Activated naive CD8-positive, alpha-beta T cell treated with anti-CD3 and anti-CD28 coated beads, Interleukin-2, amount 50 U/mL, for 24 hours (primary cell): ENCODE measurements around the gene GRID1.

Experiments
- ATAC-seq: fragments of 150-1000 bp; cut with Tn5 transposase; one replicate; pipeline ENCODE4 v1.10.0; 2021
- DNase-seq: peaks from one replicate; pipeline ENCODE4 v3.0.0; 2021
- H3K27ac Mint-ChIP-seq: one replicate; pipeline ENCODE4 v1.8.0; 2021; ENCODE audit warnings: mild to moderate bottlenecking, mixed read lengths
- H3K27me3 Mint-ChIP-seq: one replicate; pipeline ENCODE4 v1.8.0; 2021; ENCODE audit warnings: mixed read lengths
- H3K36me3 Mint-ChIP-seq: one replicate; pipeline ENCODE4 v1.8.0; 2021; ENCODE audit warnings: low read depth, mixed read lengths
- H3K4me1 Mint-ChIP-seq: one replicate; pipeline ENCODE4 v1.8.0; 2021; ENCODE audit warnings: mixed read lengths
- H3K4me3 Mint-ChIP-seq: one replicate; pipeline ENCODE4 v1.8.0; 2021; ENCODE audit warnings: mild to moderate bottlenecking, moderate library complexity, mixed read lengths
- H3K9me3 Mint-ChIP-seq: one replicate; pipeline ENCODE4 v1.8.0; 2021; ENCODE audit warnings: mixed read lengths

GRID1 gene

GRCh38 chr10:85789125-85789524 is 577.5 kb downstream of the GRID1 start:
- Mint-ChIP-seq H3K4me1 (no peaks in the 10 kb centered on the region), H3K4me3 (no peak overlapping the region), H3K27me3 (peaks cover 2% of the 10 kb centered on the region), H3K9me3 (no peaks in the 10 kb centered on the region), H3K36me3 (no peaks in the 10 kb centered on the region), H3K27ac (no peak overlapping the region)
- DNase-seq (no peak), ATAC-seq (no peak)

DNA sequence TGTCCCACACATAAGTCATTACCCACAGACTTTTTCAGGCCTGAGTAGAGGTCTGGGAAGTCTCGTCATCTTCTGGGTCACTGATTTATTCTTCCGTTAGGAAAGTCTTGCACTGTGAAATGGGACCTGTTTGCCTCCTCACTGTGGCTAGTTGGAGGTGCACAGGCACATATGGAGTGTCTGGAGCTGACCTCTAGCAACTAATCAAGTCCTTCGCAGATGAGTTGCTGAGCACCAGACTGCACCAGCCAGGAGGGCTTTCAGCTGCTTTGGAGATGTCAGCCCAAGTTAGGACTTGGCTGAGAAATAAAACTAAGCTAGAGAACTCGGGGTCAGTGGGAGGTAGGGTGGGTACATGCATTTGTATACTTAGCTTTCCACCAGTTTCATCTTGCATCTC is 578.0 kb downstream of the GRID1 start:
- no peaks in the 10 kb centered on the region for H3K4me1 Mint-ChIP-seq
- no peaks in the 10 kb centered on the region for H3K36me3 Mint-ChIP-seq
- H3K4me3 Mint-ChIP-seq, result no peak overlapping the region
- ATAC-seq (no peak), DNase-seq (no peak)
- no peak overlapping the region for H3K27ac Mint-ChIP-seq
- H3K9me3 Mint-ChIP-seq, result no peaks in the 10 kb centered on the region
- peaks cover 2% of the 10 kb centered on the region for H3K27me3 Mint-ChIP-seq

DNA sequence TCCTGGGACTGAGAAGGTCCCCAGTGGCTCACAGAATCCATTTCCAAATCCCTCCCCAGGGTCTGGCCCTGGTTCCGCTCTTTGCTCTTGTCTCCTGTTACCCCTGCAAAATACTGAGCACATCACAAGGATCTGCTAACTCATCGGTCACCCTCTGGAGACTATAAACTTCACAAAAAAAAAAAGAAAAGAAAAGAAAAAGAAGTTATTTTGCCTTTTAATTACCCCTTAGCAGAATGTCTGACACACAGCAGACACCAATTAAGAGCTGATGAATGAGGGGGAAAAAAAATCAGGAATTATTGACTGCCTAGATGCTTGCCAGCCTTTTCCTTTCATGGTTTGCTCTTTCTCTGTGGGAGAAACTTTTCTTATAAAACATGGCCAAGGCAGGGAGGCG is 578.7 kb downstream of the GRID1 start:
- no peak overlapping the region for H3K4me3 Mint-ChIP-seq
- peaks cover 2% of the 10 kb centered on the region for H3K27me3 Mint-ChIP-seq
- H3K4me1 Mint-ChIP-seq, result no peaks in the 10 kb centered on the region
- no peak for ATAC-seq
- no peak overlapping the region for H3K27ac Mint-ChIP-seq
- H3K36me3 Mint-ChIP-seq, result no peaks in the 10 kb centered on the region
- no peak for DNase-seq
- H3K9me3 Mint-ChIP-seq, result no peaks in the 10 kb centered on the region

DNA sequence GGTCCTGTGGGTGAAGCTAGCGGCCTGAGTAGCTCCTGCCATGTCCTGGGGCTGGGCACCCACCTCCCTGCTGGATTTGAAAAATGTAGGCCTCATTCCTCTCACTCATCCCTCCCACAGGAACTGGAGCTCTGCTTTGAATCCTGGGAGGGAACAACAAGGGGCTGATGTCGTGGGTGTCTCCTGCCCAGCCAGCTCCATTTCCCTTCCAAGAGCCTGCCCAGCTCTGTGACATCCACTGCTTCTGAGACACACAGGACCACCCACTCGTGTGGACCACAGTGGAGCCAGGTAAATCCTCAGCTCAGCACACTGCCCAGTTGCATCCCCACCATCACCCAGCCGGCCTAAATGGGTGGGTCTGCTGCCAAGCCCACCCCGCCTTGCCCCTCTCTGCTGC is 579.2 kb downstream of the GRID1 start:
- Mint-ChIP-seq H3K4me1 (no peaks in the 10 kb centered on the region), H3K36me3 (no peaks in the 10 kb centered on the region)

GRCh38 chr10:85786401-85786899 is 580.1 kb downstream of the GRID1 start:
- Mint-ChIP-seq H3K4me3 (no peak overlapping the region), H3K27ac (no peak overlapping the region), H3K9me3 (no peaks in the 10 kb centered on the region), H3K27me3 (peaks cover 2% of the 10 kb centered on the region), H3K36me3 (no peaks in the 10 kb centered on the region), H3K4me1 (no peaks in the 10 kb centered on the region)
- ATAC-seq (no peak), DNase-seq (no peak)

More for the DNA sequence above, 579.2 kb downstream of the GRID1 start:
- Mint-ChIP-seq H3K27me3 (peaks cover 2% of the 10 kb centered on the region), H3K4me3 (no peak overlapping the region), H3K9me3 (no peaks in the 10 kb centered on the region), H3K27ac (no peak overlapping the region)
- ATAC-seq (no peak), DNase-seq (no peak)

- Mint-ChIP-seq H3K27me3 (peaks cover 2% of the 10 kb centered on the region), H3K36me3 (no peaks in the 10 kb centered on the region), H3K4me1 (no peaks in the 10 kb centered on the region), H3K9me3 (no peaks in the 10 kb centered on the region), H3K27ac (no peak overlapping the region), H3K4me3 (no peak overlapping the region)
- no peak for DNase-seq
- no peak for ATAC-seq
Measured at GRCh38 chr10:85784792-85785191, 581.8 kb downstream of the GRID1 start.

DNA sequence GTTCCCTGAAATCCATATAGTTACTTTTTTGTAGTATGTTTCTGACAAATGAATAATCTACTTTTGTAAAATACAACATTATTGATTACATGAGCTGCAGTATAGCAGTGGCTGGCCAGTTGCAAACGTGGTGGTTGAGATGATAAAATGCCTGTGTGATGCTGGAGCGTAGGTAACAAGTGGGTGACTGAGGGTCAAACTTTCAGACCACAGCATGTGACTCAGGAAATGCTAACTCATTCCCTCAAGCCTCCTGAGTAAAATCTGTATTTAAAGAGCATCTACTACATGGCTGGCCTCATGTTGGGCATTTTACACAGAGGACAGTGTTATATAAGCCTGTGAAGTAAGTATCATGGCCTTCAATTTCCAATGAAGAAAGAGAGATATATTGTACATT is 585.2 kb downstream of the GRID1 start:
- no peaks in the 10 kb centered on the region for H3K27me3 Mint-ChIP-seq
- DNase-seq (no peak), ATAC-seq (no peak)
- H3K9me3 Mint-ChIP-seq, result no peaks in the 10 kb centered on the region
- no peak overlapping the region for H3K4me3 Mint-ChIP-seq
- H3K27ac Mint-ChIP-seq, result no peak overlapping the region
- no peaks in the 10 kb centered on the region for H3K4me1 Mint-ChIP-seq
- no peaks in the 10 kb centered on the region for H3K36me3 Mint-ChIP-seq

- Mint-ChIP-seq H3K27me3 (no peaks in the 10 kb centered on the region), H3K9me3 (no peaks in the 10 kb centered on the region), H3K4me1 (no peaks in the 10 kb centered on the region), H3K4me3 (no peak overlapping the region), H3K36me3 (no peaks in the 10 kb centered on the region), H3K27ac (no peak overlapping the region)
- DNase-seq (no peak), ATAC-seq (no peak)
Measured at GRCh38 chr10:85778074-85778473, 588.5 kb downstream of the GRID1 start.

GRCh38 chr10:85767891-85768290 is 598.7 kb downstream of the GRID1 start:
- Mint-ChIP-seq H3K36me3 (no peaks in the 10 kb centered on the region), H3K27ac (no peak overlapping the region), H3K9me3 (peaks cover 4% of the 10 kb centered on the region), H3K27me3 (peaks cover 7% of the 10 kb centered on the region), H3K4me3 (no peak overlapping the region), H3K4me1 (no peaks in the 10 kb centered on the region)
- ATAC-seq, result no peak
- DNase-seq, result no peak

DNA sequence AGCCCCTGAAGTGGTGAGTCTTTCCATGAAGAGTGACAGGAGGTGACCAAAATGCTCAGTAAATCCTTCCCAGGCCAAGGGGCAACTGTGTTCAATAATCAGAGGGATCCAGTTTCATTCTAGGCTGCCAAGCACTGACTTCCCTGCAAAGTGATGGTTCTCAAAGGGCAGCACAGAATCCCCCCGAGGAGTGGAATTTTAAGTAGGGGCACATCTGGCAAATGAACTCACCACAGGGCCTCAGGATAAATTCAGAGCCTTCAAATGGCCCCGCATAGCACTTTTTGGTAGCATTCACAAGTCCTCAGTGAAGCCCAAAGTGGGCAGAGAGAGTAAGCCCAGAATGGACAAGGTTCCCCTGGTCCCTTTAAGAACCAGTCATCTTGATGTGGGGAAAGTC is 602.5 kb downstream of the GRID1 start:
- Mint-ChIP-seq H3K27ac (no peak overlapping the region), H3K27me3 (peaks cover 7% of the 10 kb centered on the region), H3K9me3 (peaks cover 2% of the 10 kb centered on the region), H3K4me3 (no peak overlapping the region), H3K36me3 (no peaks in the 10 kb centered on the region), H3K4me1 (no peaks in the 10 kb centered on the region)
- ATAC-seq, result no peak
- no peak for DNase-seq

GRCh38 chr10:85761906-85762445 is 604.6 kb downstream of the GRID1 start:
- Mint-ChIP-seq H3K4me3 (no peak overlapping the region), H3K9me3 (no peaks in the 10 kb centered on the region), H3K27ac (no peak overlapping the region), H3K36me3 (no peaks in the 10 kb centered on the region), H3K4me1 (no peaks in the 10 kb centered on the region), H3K27me3 (peaks cover 4% of the 10 kb centered on the region)
- DNase-seq, result no peak
- no peak for ATAC-seq

DNA sequence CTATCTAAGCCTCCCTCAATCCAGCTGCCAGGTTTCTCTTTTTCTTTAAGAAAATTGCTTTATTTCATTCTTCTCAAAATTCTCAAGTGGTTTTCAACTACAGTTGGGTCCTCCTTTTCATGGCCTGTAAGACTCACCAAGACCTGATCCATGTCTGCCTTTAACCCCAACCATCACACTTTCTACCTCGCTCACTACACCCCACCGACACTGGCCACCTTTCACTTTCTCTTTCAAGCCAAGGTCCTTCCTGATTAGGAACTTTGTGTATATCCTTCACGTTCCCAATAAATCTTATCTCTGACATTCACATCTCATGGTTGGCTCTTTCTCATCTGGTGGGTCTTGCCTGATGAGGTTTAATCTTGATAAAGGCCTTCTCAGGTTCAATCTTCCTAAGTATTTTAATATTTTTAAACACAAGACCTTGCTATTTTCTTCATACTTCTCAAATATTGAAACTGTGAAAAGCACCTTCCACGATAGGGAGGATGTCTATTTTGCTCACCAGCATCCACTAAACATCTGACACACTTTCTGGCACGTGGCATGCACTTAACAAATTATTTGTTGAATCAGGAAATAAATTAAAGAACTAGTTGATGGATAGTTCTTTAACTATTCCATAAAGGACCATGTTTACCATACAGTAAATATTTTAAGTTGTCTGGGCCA is 624.8 kb downstream of the GRID1 start:
- no peak for DNase-seq
- ATAC-seq, result no peak
- H3K4me1 Mint-ChIP-seq, result no peaks in the 10 kb centered on the region
- H3K4me3 Mint-ChIP-seq, result peak overlapping the region; percentile 32
- H3K27ac Mint-ChIP-seq, result peak overlapping the region; percentile 40
- H3K36me3 Mint-ChIP-seq, result no peaks in the 10 kb centered on the region
- H3K9me3 Mint-ChIP-seq, result no peaks in the 10 kb centered on the region
- peaks cover 1% of the 10 kb centered on the region for H3K27me3 Mint-ChIP-seq

DNA sequence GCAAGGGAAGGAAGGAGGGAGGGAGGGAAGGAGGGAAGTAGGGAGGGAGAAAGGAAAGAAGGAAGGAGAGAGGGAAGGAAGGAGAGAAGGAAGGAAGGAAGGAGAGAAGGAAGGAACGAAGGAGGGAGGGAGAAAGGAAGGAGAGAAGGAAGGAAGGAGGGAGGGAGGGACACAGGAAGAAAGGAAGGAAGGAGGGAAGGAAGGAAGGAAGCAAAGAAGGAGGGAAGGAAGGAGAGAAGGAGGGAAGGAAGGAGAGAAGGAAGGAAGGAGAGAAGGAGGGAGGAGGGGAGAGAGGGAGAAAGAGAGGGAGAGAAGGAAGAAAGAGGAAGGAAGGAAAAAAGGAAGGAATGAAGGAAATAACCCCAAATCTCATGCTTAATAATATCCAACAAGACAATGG is 630.6 kb downstream of the GRID1 start:
- no peak for ATAC-seq

GRCh38 chr10:85734791-85735190 is 631.8 kb downstream of the GRID1 start:
- Mint-ChIP-seq H3K27me3 (peaks cover 2% of the 10 kb centered on the region), H3K9me3 (no peaks in the 10 kb centered on the region), H3K4me1 (no peaks in the 10 kb centered on the region), H3K36me3 (no peaks in the 10 kb centered on the region), H3K4me3 (no peak overlapping the region), H3K27ac (no peak overlapping the region)
- ATAC-seq (no peak), DNase-seq (no peak)

More for the DNA sequence above, 630.6 kb downstream of the GRID1 start:
- H3K27ac Mint-ChIP-seq, result no peak overlapping the region
- H3K9me3 Mint-ChIP-seq, result no peaks in the 10 kb centered on the region
- H3K27me3 Mint-ChIP-seq, result peaks cover 2% of the 10 kb centered on the region
- no peak overlapping the region for H3K4me3 Mint-ChIP-seq
- H3K36me3 Mint-ChIP-seq, result no peaks in the 10 kb centered on the region
- no peak for DNase-seq
- no peaks in the 10 kb centered on the region for H3K4me1 Mint-ChIP-seq

- Mint-ChIP-seq H3K27me3 (peaks cover 3% of the 10 kb centered on the region), H3K4me1 (no peaks in the 10 kb centered on the region), H3K36me3 (no peaks in the 10 kb centered on the region), H3K27ac (no peak overlapping the region), H3K4me3 (no peak overlapping the region), H3K9me3 (no peaks in the 10 kb centered on the region)
- no peak for ATAC-seq
- DNase-seq, result no peak
Measured at GRCh38 chr10:85724215-85724614, 642.4 kb downstream of the GRID1 start.
